ENCODE data around the gene ZXDC.

Gene ZXDC

DNA sequence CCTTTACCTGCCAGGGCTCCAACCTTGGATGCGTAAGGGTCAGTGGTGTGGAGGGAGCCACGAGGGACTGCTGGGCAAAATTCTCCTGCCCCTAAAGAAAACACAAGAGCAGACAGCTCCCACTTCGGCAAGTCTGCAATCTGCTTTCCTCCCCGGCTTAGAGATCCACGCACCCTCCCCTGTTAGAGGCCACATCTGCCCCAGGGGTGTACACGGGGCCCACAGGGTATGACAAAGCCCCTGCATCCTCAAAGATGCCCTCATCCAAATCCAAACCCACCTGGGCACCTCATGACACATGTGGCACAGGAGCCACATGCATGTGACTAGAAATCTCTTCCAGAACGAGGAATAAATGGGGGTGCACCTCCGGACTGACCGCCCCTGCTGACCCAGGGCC lies 25.5 kb downstream of the ZXDC start:
- no peak for DNase-seq

GRCh38 chr3:126449621-126450051 lies 26.1 kb downstream of the ZXDC start:
- DNase-seq: no peak

DNA sequence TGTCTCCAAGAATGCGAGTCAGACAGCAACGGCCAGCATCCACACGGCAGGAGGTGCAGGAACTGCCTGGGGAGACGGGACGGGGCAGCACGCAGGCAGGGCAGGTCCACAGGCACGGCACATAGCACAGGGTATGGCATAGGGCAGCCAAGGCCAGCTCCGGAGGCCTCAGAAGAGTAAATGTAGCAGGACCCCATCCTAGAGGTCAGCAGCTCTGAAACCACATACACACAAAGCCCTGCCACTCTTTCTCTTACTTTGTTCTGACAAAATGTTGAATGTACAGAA lies 26.9 kb downstream of the ZXDC start:
- no peak for DNase-seq

- DNase-seq: no peak
Observed at GRCh38 chr3:126448136-126448892, 27.4 kb downstream of the ZXDC start.

DNA sequence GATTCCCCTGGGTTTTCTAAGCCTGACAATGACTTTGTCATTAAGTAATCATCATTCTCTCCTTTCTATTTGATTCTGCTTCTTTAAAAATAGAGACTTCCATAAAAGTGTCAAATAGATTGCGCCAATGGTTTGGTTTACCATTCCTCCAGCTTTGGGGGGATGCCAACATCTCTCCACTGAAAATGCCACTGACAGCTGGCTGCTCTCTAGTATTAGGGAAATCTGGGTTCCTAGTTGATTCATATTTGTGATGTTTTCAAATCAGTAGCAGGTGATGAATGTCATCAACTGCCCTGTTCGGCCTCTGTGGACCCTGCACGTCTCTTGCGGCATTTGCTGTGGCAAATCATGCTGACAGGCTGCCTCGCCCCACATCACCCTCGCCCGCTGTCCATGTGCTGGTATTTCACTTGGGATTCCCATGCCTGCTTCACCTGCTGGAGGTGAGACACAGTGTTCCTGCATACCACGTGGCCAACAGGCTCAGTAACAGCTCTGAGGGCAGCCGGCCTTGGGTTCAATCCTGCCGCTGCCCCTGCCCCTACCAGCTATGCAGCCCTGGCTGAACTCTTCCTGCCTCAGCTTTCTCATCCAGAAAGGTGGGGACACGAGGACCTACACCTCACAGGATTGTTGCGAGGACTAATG lies 28.1 kb downstream of the ZXDC start:
- no peak for DNase-seq

- DNase-seq: no peak
Observed at GRCh38 chr3:126446791-126447190, 28.9 kb downstream of the ZXDC start.

- no peak for DNase-seq
Observed at GRCh38 chr3:126446301-126446700, 29.4 kb downstream of the ZXDC start.

DNA sequence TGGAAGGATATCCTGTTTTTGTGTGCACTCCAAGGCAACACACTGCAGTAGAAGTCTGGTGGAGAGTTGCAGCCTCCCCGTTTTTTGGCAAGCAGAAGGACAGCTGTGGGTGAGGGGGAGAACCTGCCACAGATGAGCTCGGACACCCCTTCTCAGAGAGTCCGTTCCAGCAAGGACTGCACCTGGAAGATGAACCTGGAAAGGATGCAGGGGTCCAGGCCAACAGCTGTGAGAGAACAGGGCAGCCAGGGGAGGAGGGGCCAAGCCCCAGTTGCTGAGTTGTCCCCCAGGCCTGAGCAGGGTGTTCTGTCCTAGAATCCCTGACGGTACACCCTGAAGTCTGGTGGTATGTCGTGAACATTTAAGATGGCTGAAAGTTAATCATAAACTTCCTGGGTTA lies 30.2 kb downstream of the ZXDC start:
- no peak for DNase-seq

- no peak for DNase-seq
Observed at GRCh38 chr3:126442856-126443242, 32.8 kb downstream of the ZXDC start.

DNA sequence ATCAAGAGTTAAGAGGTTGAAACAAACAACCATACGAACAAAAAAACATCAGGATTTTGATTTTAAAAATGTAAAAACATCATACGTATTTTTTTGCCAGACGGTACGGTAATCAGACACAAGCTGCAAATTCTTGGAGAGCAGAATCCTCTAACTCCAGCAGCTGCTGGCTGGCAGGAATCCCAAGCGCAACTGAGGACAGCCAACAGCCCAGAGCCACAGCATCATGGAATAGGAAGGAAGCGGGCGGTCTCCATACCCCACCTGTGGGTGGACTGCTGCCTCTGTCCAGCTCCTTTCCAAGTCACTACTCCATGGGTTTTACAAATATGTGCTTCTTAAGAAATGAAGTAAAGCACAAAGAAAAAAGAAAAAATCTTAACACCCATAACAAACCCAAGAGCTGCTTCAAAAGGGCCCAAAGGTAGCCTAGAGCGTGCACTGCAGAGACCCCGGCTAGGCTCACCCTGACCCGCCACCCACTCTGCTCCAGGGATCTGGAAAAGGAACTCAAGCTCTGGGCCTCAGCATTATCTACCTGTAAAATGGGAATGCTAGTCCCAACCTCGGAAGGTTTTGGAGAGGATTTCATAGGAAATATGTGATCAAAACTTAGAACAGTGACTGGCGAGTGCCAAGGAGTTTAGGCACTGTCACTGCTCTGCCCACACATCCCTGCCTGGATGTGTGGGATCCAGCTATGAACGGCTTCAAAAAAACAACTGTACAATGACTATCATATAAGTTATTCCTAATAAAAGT lies 33.4 kb downstream of the ZXDC start:
- no peak for DNase-seq

DNA sequence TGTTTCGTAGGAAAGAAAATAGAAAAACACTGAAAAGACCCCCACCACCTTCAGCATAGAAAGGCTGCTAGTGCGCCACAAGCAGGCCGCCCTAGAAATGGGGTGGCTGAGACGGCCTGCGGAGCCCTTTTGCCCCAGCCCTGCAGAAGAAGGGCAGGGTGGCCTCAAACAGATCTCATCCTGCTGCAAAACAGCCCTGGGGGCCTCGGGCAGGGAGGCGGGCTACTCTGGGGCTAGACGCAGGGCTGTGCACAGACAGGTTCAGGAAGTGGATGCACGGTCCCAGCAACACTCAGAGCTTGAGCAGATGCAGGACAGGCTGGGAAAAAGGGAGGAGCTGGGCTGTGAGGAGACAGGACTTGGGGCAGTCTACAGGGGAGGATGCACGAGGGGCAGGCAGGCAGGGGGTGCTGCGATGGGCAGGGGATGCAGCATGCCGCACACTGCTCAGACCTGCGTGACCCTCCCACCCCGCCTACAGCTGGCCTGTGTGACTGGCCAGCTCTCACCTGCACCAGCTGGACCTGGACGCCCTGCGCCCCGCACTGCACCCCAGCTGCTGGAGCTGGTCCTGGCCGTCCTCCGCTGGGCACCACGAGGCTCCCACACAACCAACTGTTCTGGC lies 34.3 kb downstream of the ZXDC start:
- no peak for DNase-seq

- DNase-seq: no peak
Observed at GRCh38 chr3:126440709-126440995, 35.0 kb downstream of the ZXDC start.

DNA sequence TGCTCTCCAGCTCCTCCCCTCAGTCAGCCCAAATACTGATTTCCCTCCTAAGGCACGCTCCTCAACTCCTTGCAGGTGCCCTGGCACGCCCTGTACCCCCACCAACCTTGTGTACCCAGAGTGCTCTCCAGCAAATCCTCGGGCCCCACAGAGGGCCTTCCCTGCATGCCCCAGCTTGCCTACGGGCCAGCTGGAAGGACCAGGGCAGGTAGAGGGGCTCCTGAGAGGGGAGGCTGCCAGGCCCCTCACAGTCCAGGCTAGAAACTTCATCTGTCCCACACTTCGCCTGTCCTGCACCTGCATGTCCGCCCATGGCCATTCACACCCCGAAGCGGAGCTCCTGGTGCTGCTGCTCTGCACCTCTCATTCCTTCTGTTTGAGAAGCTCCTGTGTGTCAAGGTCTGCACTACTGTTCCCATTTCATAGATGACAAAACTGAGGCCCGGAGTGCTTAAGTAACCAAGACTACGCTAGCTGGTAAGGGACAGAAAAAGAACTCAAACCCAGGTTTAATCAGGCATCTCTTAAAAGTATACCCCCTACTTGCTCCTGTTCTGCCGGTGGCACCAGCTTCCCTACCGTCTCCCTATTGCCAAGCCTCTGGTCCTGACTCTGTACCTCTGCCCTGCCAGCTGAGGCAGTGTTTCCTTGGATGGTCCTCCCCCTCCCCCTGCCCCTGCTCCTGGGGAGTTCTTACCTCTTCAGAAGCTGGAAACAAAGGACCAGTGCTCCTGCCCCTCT lies 35.6 kb downstream of the ZXDC start:
- no peak for DNase-seq

DNA sequence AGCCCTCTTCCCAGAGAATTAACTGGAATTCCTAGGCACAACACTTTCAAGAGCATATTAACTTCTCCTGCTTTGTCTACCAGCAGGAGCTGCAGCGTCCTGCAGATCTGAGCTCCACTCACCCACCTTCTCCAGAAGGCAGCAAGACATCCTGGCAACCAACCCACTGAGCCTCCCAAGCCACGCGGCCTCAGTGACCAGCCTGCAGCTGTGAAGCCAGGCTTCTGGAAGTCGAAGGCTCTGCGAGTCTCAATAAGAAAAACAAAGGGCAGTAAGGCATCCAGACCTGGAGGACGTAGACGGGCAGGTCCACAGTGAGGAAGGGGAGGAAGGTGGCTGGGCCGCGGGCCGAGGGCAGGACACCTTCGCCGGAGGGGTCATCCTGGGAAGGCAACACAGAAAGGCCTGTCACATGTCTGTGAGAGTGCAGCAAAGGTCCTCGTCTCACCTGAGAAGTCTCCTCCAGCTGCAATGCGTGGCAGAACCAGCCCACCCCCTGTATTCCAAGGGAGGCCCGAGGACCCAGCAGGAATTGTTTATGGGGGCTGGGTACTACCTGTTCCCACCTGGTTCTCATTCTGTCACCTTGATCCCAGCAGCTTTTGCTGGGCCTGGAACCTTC lies 36.2 kb downstream of the ZXDC start:
- DNase-seq: no peak

GRCh38 chr3:126438746-126439145 lies 36.9 kb downstream of the ZXDC start:
- DNase-seq: no peak

DNA sequence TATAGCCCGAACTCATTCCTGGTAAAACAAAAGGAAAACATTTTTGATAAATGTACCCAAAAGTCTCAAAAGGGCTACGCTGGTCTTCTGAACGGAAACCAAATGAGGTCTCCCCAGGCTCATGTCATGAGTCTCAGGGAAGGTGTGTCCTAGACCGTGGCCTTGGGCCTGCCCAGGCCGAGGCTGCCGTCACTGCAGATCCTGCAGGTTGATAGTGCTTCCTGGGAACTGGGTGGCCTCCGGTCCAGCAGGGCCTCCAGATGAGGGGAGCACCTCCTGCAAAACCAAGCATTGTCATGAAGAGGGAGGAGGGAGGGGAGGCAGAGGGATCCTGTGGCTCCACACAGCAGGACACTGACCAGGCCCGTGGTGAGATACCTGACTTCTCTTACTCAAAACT lies 37.5 kb downstream of the ZXDC start:
- DNase-seq: no peak

GRCh38 chr3:126436826-126437717 lies 38.6 kb downstream of the ZXDC start:
- DNase-seq: no peak

- DNase-seq: no peak
Observed at GRCh38 chr3:126435456-126436315, 40.0 kb downstream of the ZXDC start.

DNA sequence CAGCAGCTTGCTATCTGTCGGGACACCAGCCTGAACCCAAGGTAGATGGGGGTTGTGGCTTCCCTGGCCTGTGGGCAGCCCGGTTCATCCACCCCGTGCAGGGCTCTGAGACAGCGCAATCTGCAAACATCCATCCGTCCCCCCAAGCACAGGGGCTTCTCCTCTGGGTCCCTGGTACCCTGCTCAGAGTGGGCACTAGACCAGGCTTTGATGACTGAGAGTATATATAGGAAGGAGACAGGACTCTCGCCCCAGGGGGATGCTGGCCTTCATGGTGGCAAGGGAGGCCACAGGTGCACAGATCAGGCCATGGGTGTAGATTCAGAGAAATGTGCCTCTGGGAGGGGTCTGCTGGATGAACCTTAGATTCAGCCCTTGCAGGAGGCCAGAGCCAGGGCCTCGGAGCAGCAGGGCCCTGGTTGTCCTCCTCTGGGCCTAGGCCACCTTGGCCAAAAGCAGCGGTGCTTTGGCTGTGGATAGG lies 40.7 kb downstream of the ZXDC start:
- no peak for DNase-seq

DNA sequence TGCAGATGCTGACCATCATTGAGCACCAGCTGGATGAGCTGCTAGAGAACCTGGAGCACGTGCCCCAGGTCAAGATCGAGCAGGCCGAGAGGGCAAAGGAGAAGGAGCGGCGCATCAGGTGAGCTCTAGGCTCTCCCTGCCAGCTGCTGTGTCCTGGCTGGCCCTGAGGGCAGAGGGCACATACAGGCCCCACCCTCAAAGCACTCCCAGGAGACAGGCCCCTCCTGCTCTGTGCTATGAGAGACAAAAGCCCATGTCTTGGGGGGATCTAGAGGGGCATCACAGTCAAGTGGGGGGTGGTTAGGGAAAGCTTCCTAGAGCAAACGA lies 41.5 kb downstream of the ZXDC start:
- no peak for DNase-seq

Data from CD4-positive, alpha-beta T cell treated with Interleukin-15 for 1 hour (primary cell).